ENCODE data around the gene EIF2AK3. TPM values are rescaled to one million over a fixed set of nuclear protein-coding genes. Genes with fewer than 3 reads are reported as not detected.

Gene EIF2AK3
- total and polyA plus RNA-seq, 2 of the 13 experiments (the other 11 are each of a cell fraction or from before 2014, with no cell fraction given) = 10.3 to 30.6 TPM

GRCh38 chr2:88613921-88614320, 13.3 kb downstream of the EIF2AK3 start:
- Histone ChIP-seq H3K9me3 (ENCODE audit: low read length) (no peaks in the 10 kb centered on the region), H3K27me3 (ENCODE audit: control insufficient read depth in 1 of 2, insufficient read depth in 2 of 2, low read length in 2 of 2) (no peaks in the 10 kb centered on the region), H3K4me3 (replicated peaks in 1 of 3; ENCODE audit: insufficient read depth in 1 of 3, low read depth in 2 of 3, low read length in 3 of 3) (no peak overlapping the region), H3K9ac (ENCODE audit: insufficient read depth, low read depth, low read length) (no peak overlapping the region), H4K20me1 (ENCODE audit: insufficient read depth, low read length) (no peaks in the 10 kb centered on the region; the same call in 1 of the 2 replicates), H3K36me3 (replicated peaks in 1 of 2; ENCODE audit: control insufficient read depth in 1 of 2, insufficient read depth in 2 of 2, low read length in 2 of 2) (peaks cover 5 to 29% of the 10 kb centered on the region in 2 experiments), H2AFZ (ENCODE audit: low read length) (no peak overlapping the region), H3K79me2 (ENCODE audit: insufficient read depth, low read length) (peaks cover 48% of the 10 kb centered on the region), H3K27ac (ENCODE audit: extremely low read length, insufficient read depth, low read length) (no peak overlapping the region), H3K4me1 (ENCODE audit: insufficient read depth, low read length) (no peaks in the 10 kb centered on the region), H3K4me2 (ENCODE audit: low read depth, low read length) (no peak overlapping the region)
- no peak for TF ChIP-seq TEF (CRISPR knock-in tag; IDR thresholded peaks at IDR 0.05)
- no peak for TF ChIP-seq ZNF572 (CRISPR knock-in tag; IDR thresholded peaks at IDR 0.05)
- no peak for TF ChIP-seq FOXA1 (IDR thresholded peaks at IDR 0.05)
- TF ChIP-seq FOXA1 (CRISPR knock-in tag; IDR thresholded peaks at IDR 0.05) = no peak
- TF ChIP-seq RBFOX2 (IDR thresholded peaks at IDR 0.05; ENCODE audit: low read depth, low read length) = no peak
- no peak for TF ChIP-seq FOXA3 (CRISPR knock-in tag; IDR thresholded peaks at IDR 0.05)
- no peak for TF ChIP-seq AHR (CRISPR knock-in tag; IDR thresholded peaks at IDR 0.05)
- no peak for TF ChIP-seq POLR2G (IDR thresholded peaks at IDR 0.05; ENCODE audit: low read depth, low read length)
- no peak for TF ChIP-seq NFKB2 (CRISPR knock-in tag; IDR thresholded peaks at IDR 0.05; ENCODE audit: borderline replicate concordance)
- no peak for TF ChIP-seq ZNF33B (CRISPR knock-in tag; IDR thresholded peaks at IDR 0.05)
- no peak for TF ChIP-seq REL (CRISPR knock-in tag; conservative IDR thresholded peaks at IDR 0.05)
- no peak for TF ChIP-seq NFIC (IDR thresholded peaks at IDR 0.05; ENCODE audit: low read length)
- TF ChIP-seq ZBTB20 (CRISPR knock-in tag; IDR thresholded peaks at IDR 0.05; ENCODE audit: borderline replicate concordance, low read depth) = no peak
- no peak for TF ChIP-seq KLF9 (CRISPR knock-in tag; IDR thresholded peaks at IDR 0.05; ENCODE audit: low read depth)
- TF ChIP-seq PRDM4 (CRISPR knock-in tag; IDR thresholded peaks at IDR 0.05; ENCODE audit: borderline replicate concordance) = no peak
- no peak for TF ChIP-seq ZNF264 (CRISPR knock-in tag; IDR thresholded peaks at IDR 0.05)
- TF ChIP-seq ZNF281 (CRISPR knock-in tag; IDR thresholded peaks at IDR 0.05; ENCODE audit: borderline replicate concordance) = no peak
- no TSS peak for BruUV-seq (replicated peaks)
- intact Hi-C loops (cut with micrococcal nuclease; ENCODE audit: unreplicated experiment) (no loop called here), in situ Hi-C loops (cut with HindIII; ENCODE audit: extremely low pct_ligation_motif_present, low pct_unique_long_range_greater_than_20kb) (no loop called here)
- WGBS (ENCODE audit: low lambda C conversion rate) = 96% methylated on average over 4 of the region's 4 CpGs
- ChIA-PET POLR2A (no interaction called here), CTCF (ENCODE audit: low intra/inter-chr PET ratio, low total read pairs) (no interaction called here)
- no peak for FAIRE-seq
- no peak for DNase-seq (ENCODE audit: low spot score)
- no peak for ATAC-seq
